Ascending aorta (tissue), 2 donors: ENCODE results near the gene KY. TPM values are rescaled to one million over a fixed set of nuclear protein-coding genes. Genes with fewer than 3 reads are reported as not detected.
A peak's percentile ranks its signal among the peaks of the same experiment; 100 is the strongest.

Experiments used
- DNase-seq, 2 donors: peaks; one replicate each; pipeline ENCODE4 v3.0.0-alpha.2; 2019; ENCODE audit warnings: low spot score in 2 of 2
- H3K27ac ChIP-seq, 2 donors: fragments of 200-600 bp; sonication (generic); one replicate each; pipeline ENCODE4 v1.5.1; 2016 to 2017; ENCODE audit warnings: mild to moderate bottlenecking in 1 of 2
- H3K27me3 ChIP-seq: fragments of 200-600 bp; sonication (generic); one replicate; pipeline ENCODE4 v1.5.1; 2017
- H3K36me3 ChIP-seq, 2 donors: fragments of 200-600 bp; sonication (generic); one replicate each; pipeline ENCODE4 v1.5.1; 2016
- H3K4me1 ChIP-seq, 2 donors: fragments of 200-600 bp; sonication (generic); one replicate each; pipeline ENCODE4 v1.5.1; 2016 to 2017; ENCODE audit warnings: mild to moderate bottlenecking in 1 of 2
- H3K4me3 ChIP-seq, 2 donors: fragments of 200-600 bp; sonication (generic); one replicate each; pipeline ENCODE4 v1.5.1; 2016 to 2017; ENCODE audit warnings: mild to moderate bottlenecking in 1 of 2
- H3K9me3 ChIP-seq, 2 donors: fragments of 200-600 bp; sonication (generic); one replicate each; pipeline ENCODE4 v1.5.1; 2016
- intact Hi-C: fragments of 100-400 bp; cut with DNase I; formaldehyde crosslinking; loops from one replicate; pipeline ENCODE4 v1.15.1; 2023
- total RNA-seq: library from RNA; depleted of rRNA; stranded (reverse); fragments of >200 nt; gene quantifications from one replicate; pipeline ENCODE4 v1.1.0, GENCODE V29; 2016
- TF ChIP-seq, protein P1 (sequence below), 3 experiments: fragments of 200-600 bp in 2 of 3; fragments of 450-650 bp in 1 of 3; sonication (generic) in 2 of 3; IDR thresholded peaks; one replicate each; pipeline ENCODE4 v1.5.1; 2016 to 2019; ENCODE audit warnings: antibody characterized with exemption in 3 of 3, mild to moderate bottlenecking in 1 of 3, moderate library complexity in 1 of 3

Gene KY
- total RNA-seq, 1 donor from 2014 or later = 0.43 TPM

DNA sequence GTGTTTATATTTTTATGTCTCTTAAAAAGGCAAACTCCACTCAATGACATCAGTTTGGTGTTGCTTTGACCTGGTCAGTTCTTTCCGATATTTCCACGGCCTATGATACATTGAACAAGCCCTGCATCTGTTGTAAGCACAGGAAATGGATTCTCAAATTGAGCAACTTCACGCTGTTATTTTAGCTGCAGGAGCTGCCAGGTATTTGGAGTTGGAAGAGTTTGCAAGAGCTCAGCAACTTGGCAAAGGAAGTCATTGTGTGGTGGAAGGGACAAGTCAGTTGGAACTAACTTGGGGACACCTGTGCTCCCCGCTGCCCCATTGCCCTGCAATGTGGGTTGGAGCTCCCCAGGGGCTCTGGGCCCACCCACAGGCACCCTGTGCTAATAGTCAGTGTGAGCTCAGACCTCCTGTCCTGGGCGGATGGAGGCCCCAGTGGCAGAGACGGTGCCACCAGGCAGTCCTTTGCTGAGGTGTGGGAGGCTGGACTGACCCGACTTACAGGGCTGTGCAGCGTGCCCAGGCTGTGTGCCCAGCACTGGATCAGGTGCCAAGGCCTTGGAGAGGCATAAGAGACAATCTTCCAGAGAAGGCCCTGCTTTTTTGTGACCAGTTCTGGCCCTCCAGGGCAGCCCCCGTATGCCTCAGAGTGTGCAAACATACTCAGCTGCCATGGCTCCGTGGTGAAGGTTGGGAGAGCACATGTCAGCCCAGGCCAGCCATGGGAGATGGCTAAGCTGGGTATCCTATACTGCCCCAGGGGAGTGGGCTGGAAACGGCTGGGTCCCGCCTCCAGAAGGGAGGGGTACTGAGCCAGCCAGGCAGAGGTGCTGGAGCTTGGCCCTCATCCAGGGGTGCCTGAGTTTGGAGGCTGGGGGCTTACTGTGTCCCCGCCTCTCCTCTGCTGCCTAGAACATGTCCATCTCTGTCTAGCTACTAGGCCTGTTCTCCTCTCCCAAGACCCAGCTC, 43.5 kb downstream of the KY start:
- TF ChIP-seq, protein P1, sequence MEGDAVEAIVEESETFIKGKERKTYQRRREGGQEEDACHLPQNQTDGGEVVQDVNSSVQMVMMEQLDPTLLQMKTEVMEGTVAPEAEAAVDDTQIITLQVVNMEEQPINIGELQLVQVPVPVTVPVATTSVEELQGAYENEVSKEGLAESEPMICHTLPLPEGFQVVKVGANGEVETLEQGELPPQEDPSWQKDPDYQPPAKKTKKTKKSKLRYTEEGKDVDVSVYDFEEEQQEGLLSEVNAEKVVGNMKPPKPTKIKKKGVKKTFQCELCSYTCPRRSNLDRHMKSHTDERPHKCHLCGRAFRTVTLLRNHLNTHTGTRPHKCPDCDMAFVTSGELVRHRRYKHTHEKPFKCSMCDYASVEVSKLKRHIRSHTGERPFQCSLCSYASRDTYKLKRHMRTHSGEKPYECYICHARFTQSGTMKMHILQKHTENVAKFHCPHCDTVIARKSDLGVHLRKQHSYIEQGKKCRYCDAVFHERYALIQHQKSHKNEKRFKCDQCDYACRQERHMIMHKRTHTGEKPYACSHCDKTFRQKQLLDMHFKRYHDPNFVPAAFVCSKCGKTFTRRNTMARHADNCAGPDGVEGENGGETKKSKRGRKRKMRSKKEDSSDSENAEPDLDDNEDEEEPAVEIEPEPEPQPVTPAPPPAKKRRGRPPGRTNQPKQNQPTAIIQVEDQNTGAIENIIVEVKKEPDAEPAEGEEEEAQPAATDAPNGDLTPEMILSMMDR (IDR thresholded peaks at IDR 0.05) = no peak

DNA sequence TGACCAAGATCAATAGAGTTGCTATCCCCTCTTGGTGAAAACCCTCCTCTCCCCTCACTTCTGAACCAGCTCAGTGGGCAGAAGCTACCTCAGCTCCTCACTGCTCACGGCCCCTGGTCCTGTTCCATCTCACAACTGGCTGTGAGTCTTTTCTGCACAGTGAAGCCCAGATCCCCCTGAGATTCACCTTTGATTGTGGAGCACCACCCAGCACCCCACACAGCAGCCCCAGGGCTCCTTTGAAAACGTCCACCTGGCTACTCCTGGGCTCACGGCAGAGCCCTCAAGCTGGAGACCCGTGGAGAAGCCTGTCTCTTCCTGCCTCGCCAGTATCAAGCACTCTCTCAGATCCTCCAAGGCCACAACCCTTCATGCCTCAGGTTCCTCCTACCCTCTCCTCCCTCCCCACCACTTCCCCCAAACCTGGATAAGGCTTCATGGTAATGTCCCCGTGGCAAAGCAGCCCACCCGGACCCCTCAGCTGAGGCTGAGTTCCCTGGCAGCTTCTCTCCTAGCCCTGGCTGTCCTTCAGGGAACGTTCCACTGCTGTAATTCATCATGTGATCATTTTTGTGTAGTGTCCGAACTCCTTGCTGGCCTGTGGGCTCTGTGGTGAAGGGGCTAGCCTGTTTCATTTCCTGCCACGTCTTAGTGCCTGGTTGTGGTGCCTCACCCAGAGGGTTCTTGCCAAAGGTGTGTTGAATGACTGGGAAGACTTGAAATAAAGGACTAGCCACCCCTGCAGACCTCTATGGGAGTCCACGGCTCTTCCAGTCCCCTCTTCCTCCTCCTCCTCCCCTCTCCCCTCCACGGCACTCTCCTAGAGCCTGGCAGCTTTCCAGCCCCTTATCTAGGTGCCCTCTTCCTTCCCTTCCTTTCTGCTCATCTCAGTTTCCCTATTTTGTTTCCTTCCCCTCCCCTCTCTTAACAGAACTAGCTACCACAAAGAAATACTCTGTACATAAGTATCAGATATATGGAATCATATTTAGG, 44.5 kb downstream of the KY start:
- TF ChIP-seq, protein P1 (IDR thresholded peaks at IDR 0.05) = no peak

More for the DNA sequence above, 43.5 kb downstream of the KY start:
- no peak overlapping the region for H3K27ac ChIP-seq
- no peaks in the 10 kb centered on the region for H3K27me3 ChIP-seq
- intact Hi-C loops = no loop called here
- peak in 1 of 2 donors; percentile 41 for DNase-seq
- no peak overlapping the region for H3K4me3 ChIP-seq
- H3K9me3 ChIP-seq = no peaks in the 10 kb centered on the region
- no peaks in the 10 kb centered on the region for H3K4me1 ChIP-seq
- no peaks in the 10 kb centered on the region for H3K36me3 ChIP-seq

DNA sequence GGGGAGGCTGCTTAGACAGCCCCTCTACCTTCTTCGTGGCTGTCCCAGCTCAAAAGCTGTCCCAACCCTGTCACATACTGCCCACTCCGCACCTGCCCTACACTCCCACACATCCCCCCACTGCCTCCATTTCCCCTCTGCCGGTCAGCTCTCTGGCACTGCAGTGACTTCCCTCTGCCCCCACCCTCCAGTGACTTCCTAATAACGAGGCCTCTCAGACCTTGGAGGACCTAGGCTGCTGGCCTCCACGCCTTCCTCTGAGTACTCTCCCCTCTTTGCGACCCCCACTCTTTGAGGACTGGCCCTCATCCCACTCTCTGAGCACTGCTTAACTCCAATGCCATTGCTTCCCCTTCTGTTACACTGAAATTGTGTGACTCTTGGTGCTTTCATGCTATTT, 45.3 kb downstream of the KY start:
- peak in 1 of 2 donors; percentile 43 for DNase-seq
- Histone ChIP-seq H3K4me1 (no peaks in the 10 kb centered on the region), H3K4me3 (no peak overlapping the region), H3K27me3 (no peaks in the 10 kb centered on the region), H3K9me3 (no peaks in the 10 kb centered on the region), H3K36me3 (no peaks in the 10 kb centered on the region), H3K27ac (no peak overlapping the region)
- TF ChIP-seq, protein P1 (IDR thresholded peaks at IDR 0.05) = no peak
- intact Hi-C loops = no loop called here

More for the DNA sequence above, 44.5 kb downstream of the KY start:
- no peaks in the 10 kb centered on the region for H3K27me3 ChIP-seq
- H3K4me3 ChIP-seq = no peak overlapping the region
- H3K4me1 ChIP-seq = no peaks in the 10 kb centered on the region
- intact Hi-C loops = no loop called here
- H3K36me3 ChIP-seq = no peaks in the 10 kb centered on the region
- DNase-seq = peak in 1 of 2 donors; percentile 52
- H3K27ac ChIP-seq = no peak overlapping the region
- no peaks in the 10 kb centered on the region for H3K9me3 ChIP-seq

DNA sequence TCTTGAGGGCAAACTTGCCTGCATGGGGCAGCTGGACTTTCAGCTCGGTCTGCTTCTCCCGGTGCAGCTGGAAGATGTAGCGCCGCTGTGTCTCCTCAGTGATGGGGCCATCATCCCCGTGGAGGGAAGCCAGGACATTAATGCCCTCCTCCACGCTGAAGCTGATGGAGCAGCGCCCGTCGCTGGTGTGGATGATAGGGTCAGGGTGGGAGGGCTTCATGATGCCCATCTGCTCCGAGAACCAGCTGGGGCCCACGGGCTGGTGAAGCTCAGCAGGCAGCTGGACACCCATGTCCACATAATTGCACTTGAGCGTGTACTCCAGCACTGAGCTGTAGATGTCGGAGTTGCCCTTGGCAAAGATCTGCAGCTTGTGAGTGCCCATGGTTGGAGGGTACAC, 46.9 kb downstream of the KY start:
- DNase-seq = peak in 1 of 2 donors; percentile 50
- Histone ChIP-seq H3K27me3 (no peaks in the 10 kb centered on the region), H3K4me1 (no peaks in the 10 kb centered on the region), H3K27ac (no peak overlapping the region), H3K9me3 (no peaks in the 10 kb centered on the region), H3K36me3 (no peaks in the 10 kb centered on the region), H3K4me3 (no peak overlapping the region)
- intact Hi-C loops = loop anchor here (5.0 kb wide), 1 partner anchor 188 kb away; no protein-coding TSS in a partner anchor
- TF ChIP-seq, protein P1 (IDR thresholded peaks at IDR 0.05) = no peak

GRCh38 chr3:134603480-134603879, 47.3 kb downstream of the KY start:
- intact Hi-C loops = loop anchor here (5.0 kb wide), 1 partner anchor 189 kb away; no protein-coding TSS in a partner anchor
- no peaks in the 10 kb centered on the region for H3K4me1 ChIP-seq
- TF ChIP-seq, protein P1 (IDR thresholded peaks at IDR 0.05) = no peak
- no peaks in the 10 kb centered on the region for H3K36me3 ChIP-seq
- H3K4me3 ChIP-seq = no peak overlapping the region
- H3K27me3 ChIP-seq = no peaks in the 10 kb centered on the region
- no peaks in the 10 kb centered on the region for H3K9me3 ChIP-seq
- no peak overlapping the region for H3K27ac ChIP-seq
- DNase-seq = peak in 1 of 2 donors; percentile 58
